Endothelial cell of umbilical vein (primary cell): Measurements from ENCODE around the gene POR. TPM values are rescaled to one million over a fixed set of nuclear protein-coding genes. Genes with fewer than 3 reads are reported as not detected.
A peak's percentile ranks its signal among the peaks of the same experiment; 100 is the strongest.

Source experiments
- BruUV-seq: library from RNA; stranded (reverse); fragments of 400-500 nt; replicated peaks from 2 replicates; lab custom pipeline; 2021; lab: Mats Ljungman, UMichigan
- CTCF ChIA-PET: fragments of 300-600, 350-600 bp; sonication (Branson Sonifier 250); formaldehyde crosslinking; loops from one replicate; lab custom pipeline; 2021; ENCODE audit warnings: antibody characterized with exemption, inconsistent platforms; lab: Charles Lee
- POLR2A ChIA-PET: fragments of 300-600, 350-600 bp; sonication (Branson Sonifier 250); formaldehyde crosslinking; loops from one replicate; lab custom pipeline; 2021; ENCODE audit warnings: antibody characterized with exemption, inconsistent platforms; lab: Charles Lee
- DNase-seq: peaks from one replicate; pipeline ENCODE4 v3.0.0-alpha.2; 2011; ENCODE audit warnings: low read depth, low spot score
- FAIRE-seq: peaks from 2 replicates; lab custom pipeline; 2011; peaks lifted over from hg19 to GRCh38; lab: Jason Lieb, UNC
- H2AFZ ChIP-seq: 2 replicates; pipeline ENCODE4 v1.6.0; 2012; ENCODE audit warnings: low read depth, low read length, control low read depth, inconsistent platforms
- H3K27ac ChIP-seq: 2 replicates; pipeline ENCODE4 v1.5.1; 2011; ENCODE audit warnings: low read depth, mild to moderate bottlenecking, control low read depth, low read length, moderate library complexity; ENCODE audit not compliant: insufficient read depth
- H3K27me3 ChIP-seq, 2 experiments: 2 replicates each; pipeline versions ENCODE4 v1.6.0 to v1.6.1; 2011; ENCODE audit warnings: low read length in 2 of 2, mixed read lengths in 1 of 2; ENCODE audit not compliant: control insufficient read depth in 2 of 2, insufficient read depth in 2 of 2
- H3K36me3 ChIP-seq, 2 experiments: 2 replicates in 1 of 2; 3 replicates in 1 of 2; pipeline ENCODE4 v1.5.1; 2011; ENCODE audit warnings: low read length in 2 of 2, mild to moderate bottlenecking in 1 of 2, moderate library complexity in 1 of 2; ENCODE audit not compliant: control insufficient read depth in 2 of 2, insufficient read depth in 2 of 2; ENCODE audit errors: extremely low read depth in 1 of 2
- H3K4me1 ChIP-seq: 3 replicates; pipeline ENCODE4 v1.5.1; 2011; ENCODE audit warnings: mild to moderate bottlenecking, low read length; ENCODE audit not compliant: control insufficient read depth, insufficient read depth; ENCODE audit errors: extremely low read depth
- H3K4me2 ChIP-seq: 2 replicates; pipeline ENCODE4 v1.6.1; 2011; ENCODE audit warnings: low read length, control low read depth, mixed read lengths; ENCODE audit not compliant: insufficient read depth
- H3K4me3 ChIP-seq, 3 experiments: fragments of 200-600 bp in 1 of 3; sonication (generic), shearing (Covaris generic) in 1 of 3; replicated peaks in 1 of 3; 2 replicates each; pipeline ENCODE4 v1.5.1; 2011 to 2016; ENCODE audit warnings: control low read depth in 3 of 3, low read length in 3 of 3, mild to moderate bottlenecking in 2 of 3, inconsistent platforms in 1 of 3, low read depth in 1 of 3, moderate library complexity in 1 of 3; ENCODE audit not compliant: insufficient read depth in 1 of 3
- H3K79me2 ChIP-seq: 2 replicates; pipeline ENCODE4 v1.6.0; 2012; ENCODE audit warnings: low read length, inconsistent platforms; ENCODE audit not compliant: control insufficient read depth, insufficient read depth
- H3K9ac ChIP-seq: replicated peaks from 2 replicates; pipeline ENCODE3; 2011; ENCODE audit warnings: low read length, control low read depth; ENCODE audit not compliant: insufficient read depth; ENCODE audit errors: extremely low read depth
- H3K9me1 ChIP-seq: replicated peaks from 3 replicates; pipeline ENCODE4 v1.6.0; 2011; ENCODE audit warnings: mild to moderate bottlenecking, low read length; ENCODE audit not compliant: control insufficient read depth, insufficient read depth; ENCODE audit errors: extremely low read depth
- H3K9me3 ChIP-seq: replicated peaks from 2 replicates; pipeline ENCODE4 v1.5.1; 2012; ENCODE audit warnings: low read length, inconsistent platforms; ENCODE audit not compliant: control insufficient read depth, insufficient read depth
- H4K20me1 ChIP-seq: replicated peaks from 2 replicates; pipeline ENCODE3; 2011; ENCODE audit warnings: mild to moderate bottlenecking, low read length; ENCODE audit not compliant: control insufficient read depth, insufficient read depth; ENCODE audit errors: extremely low read depth
- CTCF ChIP-seq, 2 donors: IDR thresholded peaks; 1 replicate in 1 of 2; 2 replicates in 1 of 2; pipeline ENCODE4 v1.5.1; 2011; ENCODE audit warnings: low read length in 2 of 2, mild to moderate bottlenecking in 2 of 2, moderate library complexity in 2 of 2, control low read depth in 1 of 2, inconsistent platforms in 1 of 2, low read depth in 1 of 2; ENCODE audit not compliant: insufficient read depth in 1 of 2; ENCODE audit errors: extremely low read depth in 1 of 2
- EZH2 ChIP-seq: IDR thresholded peaks from 2 replicates; pipeline ENCODE4 v1.6.1; 2012; ENCODE audit warnings: borderline replicate concordance, low read depth, mild to moderate bottlenecking, moderate library complexity, low read length, inconsistent platforms; ENCODE audit not compliant: severe bottlenecking
- FOS ChIP-seq: IDR thresholded peaks from 2 replicates; pipeline ENCODE4 v1.6.1; 2011; ENCODE audit warnings: mild to moderate bottlenecking, low read length, moderate library complexity, borderline replicate concordance; ENCODE audit not compliant: insufficient read depth
- GATA2 ChIP-seq: IDR thresholded peaks from 2 replicates; pipeline ENCODE4 v1.7.0; 2011; ENCODE audit warnings: low read depth, mild to moderate bottlenecking, moderate library complexity, mixed read lengths, low read length; ENCODE audit not compliant: insufficient read length, insufficient read depth
- JUN ChIP-seq: IDR thresholded peaks from 2 replicates; pipeline ENCODE4 v1.6.1; 2011; ENCODE audit warnings: borderline replicate concordance, low read depth; ENCODE audit not compliant: insufficient read length, insufficient read depth
- MYC ChIP-seq: IDR thresholded peaks from one replicate; pipeline ENCODE4 v1.6.1; 2011; ENCODE audit warnings: mild to moderate bottlenecking, low read depth, low read length
- POLR2A ChIP-seq: IDR thresholded peaks from 2 replicates; pipeline ENCODE4 v1.6.1; 2012; ENCODE audit warnings: low read depth, mild to moderate bottlenecking, control low read depth, low read length
- POLR2AphosphoS5 ChIP-seq: IDR thresholded peaks from 2 replicates; pipeline ENCODE4 v1.6.1; 2012; ENCODE audit warnings: low read depth, mild to moderate bottlenecking, control low read depth, low read length, moderate library complexity; ENCODE audit not compliant: insufficient read depth
- dilution Hi-C: fragments of 300-500 bp; cut with MboI; formaldehyde crosslinking; loops from one replicate; pipeline ENCODE4 v1.15.0; 2019; ENCODE audit warnings: low sequenced_read_pairs; ENCODE audit not compliant: extremely low pct_ligation_motif_present
- intact Hi-C: fragments of 100-400 bp; cut with micrococcal nuclease; formaldehyde crosslinking; loops from one replicate; pipeline ENCODE4 v1.10.0; 2022
- polyA plus RNA-seq, 4 experiments: library from polyadenylated mRNA; depleted of rRNA in 3 of 4; stranded (reverse) in 3 of 4; unstranded in 1 of 4; fragments of >200 nt; gene quantifications; 2 replicates each; pipeline versions ENCODE4 v1.2.1 to v1.2.3, GENCODE V29; 2011 to 2012; ENCODE audit warnings: missing spikeins in 1 of 4
- total RNA-seq: library from RNA; stranded (reverse); gene quantifications from 2 replicates; pipeline ENCODE4 v1.2.3, GENCODE V29; 2021
- TF ChIP-seq, protein P1 (sequence below): IDR thresholded peaks from 2 replicates; pipeline ENCODE4 v1.6.1; 2011; ENCODE audit not compliant: insufficient read depth, insufficient read length

Gene POR
- total and polyA plus RNA-seq, 2 donors (not counting 3 experiments of a cell fraction or from before 2014, with no cell fraction given): 59.5 to 73.6 TPM

DNA sequence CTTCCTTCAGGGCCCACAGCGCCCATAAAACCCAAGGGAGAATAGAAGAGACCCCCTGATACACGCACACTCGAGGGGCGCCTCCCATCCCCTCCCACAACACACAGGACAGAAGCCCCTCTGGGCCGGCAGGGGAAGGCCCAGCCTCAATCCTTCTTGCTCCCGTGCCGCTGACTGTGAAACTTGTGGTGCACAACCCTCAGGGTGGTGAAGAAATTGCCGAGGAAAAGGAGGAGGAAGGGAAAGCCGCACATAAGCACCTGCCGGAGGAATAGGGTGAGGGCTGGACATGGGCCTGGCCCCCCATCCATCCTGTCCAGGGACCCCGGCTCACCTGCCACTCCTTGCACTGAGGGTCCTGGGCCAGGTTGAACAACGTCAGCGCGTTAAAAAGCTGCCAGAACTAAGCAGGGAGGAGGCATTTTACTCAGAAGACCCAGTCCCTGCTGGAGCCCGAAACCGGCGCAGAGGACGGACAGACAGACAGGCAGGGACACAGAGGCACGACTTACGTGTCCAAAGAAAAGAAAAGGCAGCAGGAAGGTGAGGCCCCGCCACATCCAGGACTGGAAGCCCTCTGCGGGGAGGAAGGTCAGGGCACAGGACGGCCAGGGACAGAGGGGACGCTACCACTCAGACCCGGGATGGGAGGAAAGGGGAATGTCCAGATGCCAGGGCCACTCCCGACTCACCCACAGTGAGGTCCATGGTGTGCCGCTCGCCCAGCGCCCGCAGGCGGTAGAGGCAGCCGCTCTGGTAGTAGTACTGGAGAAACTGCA lies 72.3 kb downstream of the POR start:
- no peaks in the 10 kb centered on the region for H3K27me3 ChIP-seq
- dilution Hi-C loops (no loop called here), intact Hi-C loops (no loop called here)
- no peak for FAIRE-seq
- H3K4me1 ChIP-seq: no peaks in the 10 kb centered on the region
- no peak for DNase-seq
- ChIA-PET POLR2A (no interaction called here), CTCF (interaction anchor here (1.5 kb wide), 1 partner anchor 120 kb away, joined by 3 read pairs; no protein-coding TSS in a partner anchor)
- H3K9me1 ChIP-seq: no peaks in the 10 kb centered on the region
- H3K79me2 ChIP-seq: no peaks in the 10 kb centered on the region
- no peak overlapping the region for H3K4me2 ChIP-seq
- peaks cover 9 to 50% of the 10 kb centered on the region in 2 experiments for H3K36me3 ChIP-seq
- TSS peak; percentile 28 for BruUV-seq
- TF ChIP-seq, protein P1, sequence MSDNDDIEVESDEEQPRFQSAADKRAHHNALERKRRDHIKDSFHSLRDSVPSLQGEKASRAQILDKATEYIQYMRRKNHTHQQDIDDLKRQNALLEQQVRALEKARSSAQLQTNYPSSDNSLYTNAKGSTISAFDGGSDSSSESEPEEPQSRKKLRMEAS: no peak
- TF ChIP-seq EZH2: no peak
- TF ChIP-seq POLR2A: no peak
- no peak for TF ChIP-seq POLR2AphosphoS5
- TF ChIP-seq GATA2: no peak
- no peak for TF ChIP-seq MYC
- TF ChIP-seq CTCF (IDR thresholded peaks at IDR 0.05; ENCODE audit: extremely low read depth in 1 of 2, insufficient read depth in 1 of 2, low read depth in 1 of 2, low read length in 2 of 2): no peak
- TF ChIP-seq JUN: no peak
- TF ChIP-seq FOS: no peak
- no peak overlapping the region for H3K4me3 ChIP-seq
- no peaks in the 10 kb centered on the region for H3K9me3 ChIP-seq
- H2AFZ ChIP-seq: no peak overlapping the region
- H4K20me1 ChIP-seq: no peaks in the 10 kb centered on the region
- no peak overlapping the region for H3K27ac ChIP-seq
- H3K9ac ChIP-seq: no peak overlapping the region
